Liver (tissue), 9 donors: ENCODE data around the gene DGKE. TPM values are rescaled to one million over a fixed set of nuclear protein-coding genes. Genes with fewer than 3 reads are reported as not detected.

Experiments used
- DNase-seq: peaks from one replicate; pipeline ENCODE4 v3.0.0-alpha.2; 2017; ENCODE audit warnings: low spot score
- H3K27ac ChIP-seq, 2 donors: one replicate each; pipeline ENCODE4 v1.7.0; 2013; ENCODE audit warnings: inconsistent platforms in 2 of 2, low read length in 2 of 2, control low read depth in 1 of 2, low read depth in 1 of 2, mild to moderate bottlenecking in 1 of 2
- H3K27me3 ChIP-seq, 4 donors: one replicate each; pipeline versions ENCODE4 v1.6.1 to v1.7.0; 2013; ENCODE audit warnings: low read length in 3 of 4, inconsistent platforms in 1 of 4, mild to moderate bottlenecking in 1 of 4, moderate library complexity in 1 of 4; ENCODE audit not compliant: control insufficient read depth in 4 of 4, insufficient read depth in 4 of 4
- H3K36me3 ChIP-seq, 4 donors: one replicate each; pipeline versions ENCODE4 v1.6.1 to v1.7.0; 2013; ENCODE audit warnings: low read length in 3 of 4, mild to moderate bottlenecking in 3 of 4, low read depth in 1 of 4, moderate library complexity in 1 of 4; ENCODE audit not compliant: control insufficient read depth in 4 of 4, insufficient read depth in 3 of 4
- H3K4me1 ChIP-seq, 4 donors: one replicate each; pipeline versions ENCODE4 v1.6.1 to v1.7.0; 2013; ENCODE audit warnings: low read length in 3 of 4, mild to moderate bottlenecking in 3 of 4, moderate library complexity in 1 of 4; ENCODE audit not compliant: control insufficient read depth in 4 of 4, insufficient read depth in 4 of 4
- H3K4me3 ChIP-seq, 3 donors: one replicate each; pipeline versions ENCODE4 v1.6.1 to v1.7.0; 2013; ENCODE audit warnings: low read length in 3 of 3, control low read depth in 1 of 3, low read depth in 1 of 3, mild to moderate bottlenecking in 1 of 3
- H3K9ac ChIP-seq, 2 donors: one replicate each; pipeline ENCODE4 v1.7.0; 2013; ENCODE audit warnings: low read length in 2 of 2, mild to moderate bottlenecking in 2 of 2, moderate library complexity in 2 of 2, control low read depth in 1 of 2, low read depth in 1 of 2
- H3K9me3 ChIP-seq, 4 donors: one replicate each; pipeline versions ENCODE4 v1.6.1 to v1.7.0; 2013; ENCODE audit warnings: low read length in 3 of 4; ENCODE audit not compliant: control insufficient read depth in 4 of 4
- EGR1 ChIP-seq, 2 donors: IDR thresholded peaks; 2 replicates each; pipeline ENCODE4 v1.6.1; 2016 to 2018; ENCODE audit warnings: antibody characterized with exemption in 2 of 2, low read depth in 2 of 2
- FOXA1 ChIP-seq: IDR thresholded peaks from 2 replicates; pipeline ENCODE4 v1.6.1; 2016; ENCODE audit warnings: antibody characterized with exemption
- FOXA2 ChIP-seq: IDR thresholded peaks from 2 replicates; pipeline ENCODE4 v1.6.1; 2016; ENCODE audit warnings: antibody characterized with exemption
- GABPA ChIP-seq, 2 donors: IDR thresholded peaks in 1 of 2; conservative IDR thresholded peaks in 1 of 2; 2 replicates each; pipeline ENCODE4 v1.6.1; 2016; ENCODE audit warnings: antibody characterized with exemption in 2 of 2, mild to moderate bottlenecking in 1 of 2, moderate library complexity in 1 of 2
- HNF4A ChIP-seq, 2 donors: conservative IDR thresholded peaks; 2 replicates each; pipeline ENCODE4 v1.6.1; 2016; ENCODE audit warnings: antibody characterized with exemption in 2 of 2, mild to moderate bottlenecking in 2 of 2
- HNF4G ChIP-seq: IDR thresholded peaks from 2 replicates; pipeline ENCODE4 v1.6.1; 2016; ENCODE audit warnings: antibody characterized with exemption
- JUND ChIP-seq, 2 donors: IDR thresholded peaks; 2 replicates each; pipeline ENCODE4 v1.6.1; 2016; ENCODE audit warnings: antibody characterized with exemption in 2 of 2
- NR2F2 ChIP-seq: IDR thresholded peaks from 2 replicates; pipeline ENCODE4 v1.6.1; 2016; ENCODE audit warnings: antibody characterized with exemption
- RAD21 ChIP-seq, 2 donors: IDR thresholded peaks; 2 replicates each; pipeline ENCODE4 v1.6.1; 2016; ENCODE audit warnings: antibody characterized with exemption in 2 of 2, mild to moderate bottlenecking in 2 of 2
- RXRA ChIP-seq, 2 donors: IDR thresholded peaks; 2 replicates each; pipeline ENCODE4 v1.6.1; 2017 to 2018; ENCODE audit warnings: antibody characterized with exemption in 2 of 2, mild to moderate bottlenecking in 1 of 2
- SP1 ChIP-seq: IDR thresholded peaks from 2 replicates; pipeline ENCODE4 v1.6.1; 2018; ENCODE audit warnings: antibody characterized with exemption, mild to moderate bottlenecking
- TAF1 ChIP-seq: conservative IDR thresholded peaks from 2 replicates; pipeline ENCODE4 v1.6.1; 2016; ENCODE audit warnings: antibody characterized with exemption, mild to moderate bottlenecking
- YY1 ChIP-seq: IDR thresholded peaks from 2 replicates; pipeline ENCODE4 v1.6.1; 2016; ENCODE audit warnings: antibody characterized with exemption, mild to moderate bottlenecking
- WGBS: extraction: QIAGEN DNeasy Blood & Tissue Kit; methylation state at CpG from one replicate; pipeline ENCODE4 v1.1.7; 2013; 5-methylcytosine and 5-hydroxymethylcytosine counted together
- polyA plus RNA-seq, 2 donors: library from polyadenylated mRNA; stranded (reverse) in 1 of 2; unstranded in 1 of 2; fragments of 200-250 nt in 1 of 2; fragments of >200 nt in 1 of 2; fragmentation: Nextera tagmentation in 1 of 2; extraction: Ambion mirVana in 1 of 2; gene quantifications; one replicate each; pipeline versions ENCODE4 v1.2.1 to v1.2.3, GENCODE V29; 2013 to 2015
- total RNA-seq, 2 donors: library from RNA; depleted of rRNA; stranded (reverse); fragments of >200 nt; gene quantifications; one replicate each; pipeline ENCODE4 v1.2.3, GENCODE V29; 2014
- TF ChIP-seq, protein P1 (sequence below): IDR thresholded peaks from 2 replicates; pipeline ENCODE4 v1.6.1; 2016; ENCODE audit warnings: antibody characterized with exemption, mild to moderate bottlenecking
- TF ChIP-seq, protein P2 (sequence below): fragments of 150-350 bp; IDR thresholded peaks from 2 replicates; pipeline ENCODE4 v1.5.1; 2017; ENCODE audit warnings: improper control_type of control experiment, low read depth, low read length; ENCODE audit not compliant: missing input control
- TF ChIP-seq, protein P3 (sequence below): IDR thresholded peaks from 2 replicates; pipeline ENCODE4 v1.6.1; 2016; ENCODE audit warnings: antibody characterized with exemption
- TF ChIP-seq, protein P4 (sequence below): IDR thresholded peaks from 2 replicates; pipeline ENCODE4 v1.6.1; 2016; ENCODE audit warnings: antibody characterized with exemption
- TF ChIP-seq, protein P5 (sequence below): IDR thresholded peaks from 2 replicates; pipeline ENCODE4 v1.6.1; 2016; ENCODE audit warnings: antibody characterized with exemption
- donor health status: healthy.
- donor health status: healthy.
- donor health status: healthy.
- donor health status: healthy.
- donor health status: healthy.

Gene DGKE
- total and polyA plus RNA-seq, 4 donors, result 1.0 to 5.9 (median 2.8) TPM

DNA sequence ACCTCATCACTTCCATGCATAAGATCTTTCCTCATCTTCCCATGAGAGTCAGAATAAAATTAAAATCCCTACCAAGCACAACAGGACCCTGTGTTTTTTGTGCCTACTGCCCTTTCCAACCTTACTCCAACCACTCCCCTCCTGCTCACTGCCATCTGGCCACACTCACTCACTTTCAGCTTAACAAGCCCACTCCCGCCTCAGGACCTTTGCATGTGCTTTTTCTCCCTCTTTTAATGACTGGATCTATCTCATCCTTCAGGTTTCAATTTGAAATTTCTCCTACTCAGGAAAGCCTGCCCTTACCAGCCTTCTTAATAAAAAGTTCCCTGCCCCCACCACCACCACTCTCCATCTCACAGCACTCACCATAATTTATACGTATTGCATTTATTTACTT is 14.9 kb upstream of the DGKE start (continued):
- TF ChIP-seq, protein P1, sequence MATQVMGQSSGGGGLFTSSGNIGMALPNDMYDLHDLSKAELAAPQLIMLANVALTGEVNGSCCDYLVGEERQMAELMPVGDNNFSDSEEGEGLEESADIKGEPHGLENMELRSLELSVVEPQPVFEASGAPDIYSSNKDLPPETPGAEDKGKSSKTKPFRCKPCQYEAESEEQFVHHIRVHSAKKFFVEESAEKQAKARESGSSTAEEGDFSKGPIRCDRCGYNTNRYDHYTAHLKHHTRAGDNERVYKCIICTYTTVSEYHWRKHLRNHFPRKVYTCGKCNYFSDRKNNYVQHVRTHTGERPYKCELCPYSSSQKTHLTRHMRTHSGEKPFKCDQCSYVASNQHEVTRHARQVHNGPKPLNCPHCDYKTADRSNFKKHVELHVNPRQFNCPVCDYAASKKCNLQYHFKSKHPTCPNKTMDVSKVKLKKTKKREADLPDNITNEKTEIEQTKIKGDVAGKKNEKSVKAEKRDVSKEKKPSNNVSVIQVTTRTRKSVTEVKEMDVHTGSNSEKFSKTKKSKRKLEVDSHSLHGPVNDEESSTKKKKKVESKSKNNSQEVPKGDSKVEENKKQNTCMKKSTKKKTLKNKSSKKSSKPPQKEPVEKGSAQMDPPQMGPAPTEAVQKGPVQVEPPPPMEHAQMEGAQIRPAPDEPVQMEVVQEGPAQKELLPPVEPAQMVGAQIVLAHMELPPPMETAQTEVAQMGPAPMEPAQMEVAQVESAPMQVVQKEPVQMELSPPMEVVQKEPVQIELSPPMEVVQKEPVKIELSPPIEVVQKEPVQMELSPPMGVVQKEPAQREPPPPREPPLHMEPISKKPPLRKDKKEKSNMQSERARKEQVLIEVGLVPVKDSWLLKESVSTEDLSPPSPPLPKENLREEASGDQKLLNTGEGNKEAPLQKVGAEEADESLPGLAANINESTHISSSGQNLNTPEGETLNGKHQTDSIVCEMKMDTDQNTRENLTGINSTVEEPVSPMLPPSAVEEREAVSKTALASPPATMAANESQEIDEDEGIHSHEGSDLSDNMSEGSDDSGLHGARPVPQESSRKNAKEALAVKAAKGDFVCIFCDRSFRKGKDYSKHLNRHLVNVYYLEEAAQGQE, result no peak
- TF ChIP-seq TAF1, result no peak
- no peak for TF ChIP-seq SP1

DNA sequence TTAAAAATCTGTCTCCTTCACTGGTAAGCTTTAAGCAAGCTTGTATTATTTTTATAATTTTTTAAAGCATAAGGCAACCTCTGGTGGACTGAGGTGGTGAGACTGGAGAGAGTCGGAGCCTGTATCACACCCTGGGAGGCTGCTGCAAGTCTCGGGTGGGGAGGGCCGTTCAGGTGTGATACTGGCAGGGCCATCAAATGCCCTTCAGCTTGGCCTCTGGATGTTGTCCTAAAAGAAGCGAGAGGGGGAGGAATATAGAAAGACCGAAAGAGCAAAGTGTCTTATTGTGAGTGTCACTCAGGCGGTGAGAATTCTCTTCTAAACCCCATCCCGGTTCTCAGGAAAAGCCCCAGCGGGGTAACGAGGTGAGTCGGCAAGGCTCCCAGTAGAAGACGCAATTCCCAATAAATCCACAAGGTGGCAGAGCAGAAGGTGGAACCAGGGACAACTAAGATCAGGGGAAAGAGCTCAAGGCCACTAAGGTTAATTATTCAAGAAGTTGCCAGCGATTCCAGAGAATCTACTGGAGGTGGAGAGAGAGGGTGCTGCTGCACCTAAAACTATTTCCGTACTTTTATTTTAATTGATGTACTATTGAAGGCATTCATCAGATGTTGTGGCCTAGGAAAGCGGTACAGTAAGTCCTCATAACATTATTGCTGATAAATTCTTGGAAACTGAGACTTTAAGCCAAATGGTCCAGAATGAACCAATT is 14.4 kb upstream of the DGKE start:
- peak overlapping the region; percentile 15 to 23 for H3K9ac ChIP-seq
- no peaks in the 10 kb centered on the region for H3K9me3 ChIP-seq
- peak; percentile 72 for DNase-seq
- no peak overlapping the region for H3K4me3 ChIP-seq
- H3K4me1 ChIP-seq, result peaks cover 9 to 42% (median 33%) of the 10 kb centered on the region in 4 donors
- H3K27me3 ChIP-seq, result no peaks in the 10 kb centered on the region
- H3K27ac ChIP-seq, result peak overlapping the region in 1 of 2 donors; percentile 21
- TF ChIP-seq RAD21 (IDR thresholded peaks at IDR 0.05) (peak; percentile 96 to 97), NR2F2 (peak; percentile 86), TAF1 (no peak), HNF4G (no peak), YY1 (no peak), JUND (IDR thresholded peaks at IDR 0.05) (no peak), HNF4A (conservative IDR thresholded peaks at IDR 0.05) (peak; percentile 61 to 80), EGR1 (IDR thresholded peaks at IDR 0.05; ENCODE audit: low read depth in 2 of 2) (no peak), RXRA (IDR thresholded peaks at IDR 0.05) (peak; percentile 75 to 86), GABPA (IDR thresholded peaks at IDR 0.05 in 1 of 2, conservative IDR thresholded peaks at IDR 0.05 in 1 of 2) (no peak), FOXA2 (no peak), FOXA1 (no peak), SP1 (peak; percentile 52)
- TF ChIP-seq, protein P2, sequence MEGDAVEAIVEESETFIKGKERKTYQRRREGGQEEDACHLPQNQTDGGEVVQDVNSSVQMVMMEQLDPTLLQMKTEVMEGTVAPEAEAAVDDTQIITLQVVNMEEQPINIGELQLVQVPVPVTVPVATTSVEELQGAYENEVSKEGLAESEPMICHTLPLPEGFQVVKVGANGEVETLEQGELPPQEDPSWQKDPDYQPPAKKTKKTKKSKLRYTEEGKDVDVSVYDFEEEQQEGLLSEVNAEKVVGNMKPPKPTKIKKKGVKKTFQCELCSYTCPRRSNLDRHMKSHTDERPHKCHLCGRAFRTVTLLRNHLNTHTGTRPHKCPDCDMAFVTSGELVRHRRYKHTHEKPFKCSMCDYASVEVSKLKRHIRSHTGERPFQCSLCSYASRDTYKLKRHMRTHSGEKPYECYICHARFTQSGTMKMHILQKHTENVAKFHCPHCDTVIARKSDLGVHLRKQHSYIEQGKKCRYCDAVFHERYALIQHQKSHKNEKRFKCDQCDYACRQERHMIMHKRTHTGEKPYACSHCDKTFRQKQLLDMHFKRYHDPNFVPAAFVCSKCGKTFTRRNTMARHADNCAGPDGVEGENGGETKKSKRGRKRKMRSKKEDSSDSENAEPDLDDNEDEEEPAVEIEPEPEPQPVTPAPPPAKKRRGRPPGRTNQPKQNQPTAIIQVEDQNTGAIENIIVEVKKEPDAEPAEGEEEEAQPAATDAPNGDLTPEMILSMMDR, result peak; percentile 93
- TF ChIP-seq, protein P3, sequence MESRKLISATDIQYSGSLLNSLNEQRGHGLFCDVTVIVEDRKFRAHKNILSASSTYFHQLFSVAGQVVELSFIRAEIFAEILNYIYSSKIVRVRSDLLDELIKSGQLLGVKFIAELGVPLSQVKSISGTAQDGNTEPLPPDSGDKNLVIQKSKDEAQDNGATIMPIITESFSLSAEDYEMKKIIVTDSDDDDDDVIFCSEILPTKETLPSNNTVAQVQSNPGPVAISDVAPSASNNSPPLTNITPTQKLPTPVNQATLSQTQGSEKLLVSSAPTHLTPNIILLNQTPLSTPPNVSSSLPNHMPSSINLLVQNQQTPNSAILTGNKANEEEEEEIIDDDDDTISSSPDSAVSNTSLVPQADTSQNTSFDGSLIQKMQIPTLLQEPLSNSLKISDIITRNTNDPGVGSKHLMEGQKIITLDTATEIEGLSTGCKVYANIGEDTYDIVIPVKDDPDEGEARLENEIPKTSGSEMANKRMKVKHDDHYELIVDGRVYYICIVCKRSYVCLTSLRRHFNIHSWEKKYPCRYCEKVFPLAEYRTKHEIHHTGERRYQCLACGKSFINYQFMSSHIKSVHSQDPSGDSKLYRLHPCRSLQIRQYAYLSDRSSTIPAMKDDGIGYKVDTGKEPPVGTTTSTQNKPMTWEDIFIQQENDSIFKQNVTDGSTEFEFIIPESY, result no peak
- TF ChIP-seq, protein P4, sequence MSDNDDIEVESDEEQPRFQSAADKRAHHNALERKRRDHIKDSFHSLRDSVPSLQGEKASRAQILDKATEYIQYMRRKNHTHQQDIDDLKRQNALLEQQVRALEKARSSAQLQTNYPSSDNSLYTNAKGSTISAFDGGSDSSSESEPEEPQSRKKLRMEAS, result no peak
- TF ChIP-seq, protein P1, result no peak
- TF ChIP-seq, protein P5, sequence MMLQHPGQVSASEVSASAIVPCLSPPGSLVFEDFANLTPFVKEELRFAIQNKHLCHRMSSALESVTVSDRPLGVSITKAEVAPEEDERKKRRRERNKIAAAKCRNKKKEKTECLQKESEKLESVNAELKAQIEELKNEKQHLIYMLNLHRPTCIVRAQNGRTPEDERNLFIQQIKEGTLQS, result no peak
- H3K36me3 ChIP-seq, result peaks cover 0 to 2% (median 0%) of the 10 kb centered on the region in 4 donors
- WGBS, result 11% methylated on average over 14 of the region's 14 CpGs
